IMR-90 (cell line): ENCODE results near the gene C1orf105. TPM values are rescaled to one million over a fixed set of nuclear protein-coding genes. Genes with fewer than 3 reads are reported as not detected.

ENCODE experiments used
- ATAC-seq: fragments of 200-7000 bp; cut with Tn5 transposase; 2 replicates; pipeline ENCODE4 v1.9.1; 2020; ENCODE audit warnings: low read depth, mild to moderate bottlenecking, moderate library complexity
- BruUV-seq: library from RNA; stranded (reverse); fragments of 400-500 nt; replicated peaks from 2 replicates; lab custom pipeline; 2021; lab: Mats Ljungman, UMichigan
- CTCF ChIA-PET: fragments of 300-600 bp; formaldehyde crosslinking; extraction: SDS; loops from one replicate; lab custom pipeline; 2021; ENCODE audit warnings: antibody characterized with exemption; lab: Yijun Ruan, JAX
- POLR2A ChIA-PET: fragments of 300-600 bp; sonication (Branson Sonifier 250); formaldehyde crosslinking; loops from one replicate; lab custom pipeline; 2022; ENCODE audit warnings: antibody characterized with exemption; ENCODE audit not compliant: unreplicated experiment; lab: Charles Lee
- DNase-seq: peaks from one replicate; pipeline ENCODE4 v3.0.0; 2013
- H2AFZ ChIP-seq: replicated peaks from 2 replicates; pipeline ENCODE3; 2013; ENCODE audit warnings: low read length, mild to moderate bottlenecking; ENCODE audit not compliant: poor library complexity
- H2AK5ac ChIP-seq: 2 replicates; pipeline ENCODE4 v1.6.1; 2013; ENCODE audit warnings: low read depth, low read length, inconsistent platforms
- H2AK9ac ChIP-seq: replicated peaks from 2 replicates; pipeline ENCODE3; 2013; ENCODE audit warnings: mild to moderate bottlenecking, low read depth, low read length, moderate library complexity; ENCODE audit not compliant: poor library complexity
- H2BK120ac ChIP-seq: 2 replicates; pipeline ENCODE4 v1.6.1; 2013; ENCODE audit warnings: low read depth, low read length, inconsistent platforms
- H2BK15ac ChIP-seq: 3 replicates; pipeline ENCODE4 v1.6.1; 2013; ENCODE audit warnings: low read depth, low read length, inconsistent platforms
- H2BK20ac ChIP-seq: 2 replicates; pipeline ENCODE4 v1.6.1; 2013; ENCODE audit warnings: low read depth, mild to moderate bottlenecking, inconsistent platforms, low read length, moderate library complexity
- H2BK5ac ChIP-seq: 2 replicates; pipeline ENCODE4 v1.6.1; 2013; ENCODE audit warnings: mild to moderate bottlenecking, low read depth, low read length, inconsistent platforms; ENCODE audit not compliant: poor library complexity, severe bottlenecking
- H3K14ac ChIP-seq: replicated peaks from 2 replicates; pipeline ENCODE4 v1.6.1; 2013; ENCODE audit warnings: low read depth, low read length, inconsistent platforms
- H3K18ac ChIP-seq: 2 replicates; pipeline ENCODE4 v1.6.1; 2013; ENCODE audit warnings: low read depth, low read length, control low read depth
- H3K23ac ChIP-seq: 2 replicates; pipeline ENCODE4 v1.6.1; 2013; ENCODE audit warnings: low read depth, low read length, inconsistent platforms
- H3K27ac ChIP-seq: 2 replicates; pipeline ENCODE4 v1.5.1; 2013; ENCODE audit warnings: mild to moderate bottlenecking, control low read depth, low read length; ENCODE audit not compliant: insufficient read depth
- H3K27me3 ChIP-seq: 2 replicates; pipeline ENCODE4 v1.6.1; 2013; ENCODE audit warnings: low read length; ENCODE audit not compliant: control insufficient read depth, insufficient read depth
- H3K36me3 ChIP-seq: 2 replicates; pipeline ENCODE4 v1.6.1; 2013; ENCODE audit warnings: low read length, mixed read lengths; ENCODE audit not compliant: control insufficient read depth, insufficient read depth
- H3K4ac ChIP-seq: 2 replicates; pipeline ENCODE4 v1.6.1; 2013; ENCODE audit warnings: low read depth, low read length, inconsistent platforms
- H3K4me1 ChIP-seq: 2 replicates; pipeline ENCODE4 v1.6.1; 2013; ENCODE audit warnings: low read length, mixed read lengths; ENCODE audit not compliant: control insufficient read depth, insufficient read depth
- H3K4me2 ChIP-seq: 2 replicates; pipeline ENCODE4 v1.6.1; 2013; ENCODE audit warnings: low read depth, mild to moderate bottlenecking, control low read depth, low read length, moderate library complexity
- H3K4me3 ChIP-seq: 2 replicates; pipeline ENCODE4 v1.5.1; 2013; ENCODE audit warnings: low read depth, mild to moderate bottlenecking, control low read depth, low read length, moderate library complexity; ENCODE audit not compliant: insufficient read depth
- H3K56ac ChIP-seq: 2 replicates; pipeline ENCODE4 v1.6.1; 2013; ENCODE audit warnings: low read length, inconsistent platforms; ENCODE audit not compliant: insufficient read depth; ENCODE audit errors: extremely low read depth
- H3K79me1 ChIP-seq, 2 experiments: 2 replicates each; pipeline ENCODE4 v1.6.1; 2013; ENCODE audit warnings: low read length in 2 of 2, inconsistent platforms in 1 of 2, low read depth in 1 of 2
- H3K9ac ChIP-seq: 2 replicates; pipeline ENCODE4 v1.6.1; 2013; ENCODE audit warnings: low read depth, low read length, control low read depth
- H3K9me1 ChIP-seq: 2 replicates; pipeline ENCODE4 v1.6.1; 2013; ENCODE audit warnings: low read length, inconsistent platforms; ENCODE audit not compliant: insufficient read depth
- H3K9me3 ChIP-seq: 2 replicates; pipeline ENCODE4 v1.6.1; 2013; ENCODE audit warnings: low read length; ENCODE audit not compliant: control insufficient read depth, insufficient read depth
- H4K20me1 ChIP-seq: 2 replicates; pipeline ENCODE4 v1.6.1; 2013; ENCODE audit warnings: low read length, inconsistent platforms; ENCODE audit not compliant: insufficient read depth
- H4K5ac ChIP-seq: 2 replicates; pipeline ENCODE4 v1.6.1; 2013; ENCODE audit warnings: mild to moderate bottlenecking, low read depth, low read length, control low read depth
- H4K8ac ChIP-seq, 2 experiments: 2 replicates each; pipeline ENCODE4 v1.6.1; 2013; ENCODE audit warnings: low read depth in 2 of 2, low read length in 2 of 2, control low read depth in 1 of 2, inconsistent platforms in 1 of 2
- H4K91ac ChIP-seq: 2 replicates; pipeline ENCODE4 v1.6.1; 2013; ENCODE audit warnings: low read depth, low read length, inconsistent platforms; ENCODE audit not compliant: insufficient read depth
- BHLHE40 ChIP-seq: fragments of 150-350 bp; IDR thresholded peaks from 2 replicates; pipeline ENCODE4 v1.6.1; 2016; ENCODE audit warnings: mild to moderate bottlenecking, low read depth, low read length
- CEBPB ChIP-seq: IDR thresholded peaks from 2 replicates; pipeline ENCODE4 v1.6.1; 2012; ENCODE audit warnings: low read depth, low read length, improper control_type of control experiment
- CHD1 ChIP-seq: IDR thresholded peaks from 2 replicates; pipeline ENCODE4 v1.6.1; 2012; ENCODE audit warnings: low read depth, low read length, improper control_type of control experiment
- CTCF ChIP-seq: conservative IDR thresholded peaks from 2 replicates; pipeline ENCODE4 v1.5.1; 2012; ENCODE audit warnings: mild to moderate bottlenecking, low read depth, low read length, improper control_type of control experiment
- ELK1 ChIP-seq: fragments of 150-350 bp; IDR thresholded peaks from 2 replicates; pipeline ENCODE4 v1.6.1; 2016; ENCODE audit warnings: low read depth, mild to moderate bottlenecking, low read length, moderate library complexity, borderline replicate concordance
- FOS ChIP-seq: fragments of 150-350 bp; IDR thresholded peaks from 2 replicates; pipeline ENCODE4 v1.6.1; 2016; ENCODE audit warnings: low read depth, low read length
- MAFK ChIP-seq: IDR thresholded peaks from 2 replicates; pipeline ENCODE4 v1.6.1; 2012; ENCODE audit warnings: low read depth, low read length, improper control_type of control experiment
- MAZ ChIP-seq: IDR thresholded peaks from 2 replicates; pipeline ENCODE4 v1.6.1; 2012; ENCODE audit warnings: low read depth, mild to moderate bottlenecking, low read length, improper control_type of control experiment, moderate library complexity, borderline replicate concordance
- MXI1 ChIP-seq: IDR thresholded peaks from 2 replicates; pipeline ENCODE4 v1.6.1; 2012; ENCODE audit warnings: low read depth, mild to moderate bottlenecking, low read length, moderate library complexity, borderline replicate concordance
- NFE2L2 ChIP-seq: fragments of 150-350 bp; IDR thresholded peaks from 2 replicates; pipeline ENCODE4 v1.6.1; 2016; ENCODE audit warnings: low read depth, mild to moderate bottlenecking, low read length
- POLR2A ChIP-seq: IDR thresholded peaks from 2 replicates; pipeline ENCODE4 v1.6.1; 2012; ENCODE audit warnings: mild to moderate bottlenecking, low read depth, low read length
- RAD21 ChIP-seq: IDR thresholded peaks from 2 replicates; pipeline ENCODE4 v1.6.1; 2012; ENCODE audit warnings: low read length, improper control_type of control experiment
- RCOR1 ChIP-seq: IDR thresholded peaks from 2 replicates; pipeline ENCODE4 v1.6.1; 2012; ENCODE audit warnings: mild to moderate bottlenecking, low read length, improper control_type of control experiment; ENCODE audit not compliant: insufficient replicate concordance
- RFX5 ChIP-seq: IDR thresholded peaks from 2 replicates; pipeline ENCODE4 v1.8.0; 2012; ENCODE audit warnings: low read depth, mild to moderate bottlenecking, low read length, moderate library complexity
- SMC3 ChIP-seq: fragments of 150-350 bp; IDR thresholded peaks from 2 replicates; pipeline ENCODE4 v1.6.1; 2016; ENCODE audit warnings: low read depth, mild to moderate bottlenecking, antibody characterized with exemption, low read length, moderate library complexity
- USF2 ChIP-seq: fragments of 150-350 bp; IDR thresholded peaks from 2 replicates; pipeline ENCODE4 v1.6.1; 2017; ENCODE audit warnings: mild to moderate bottlenecking, antibody characterized with exemption, low read length, low read depth
- WGBS, 2 experiments: methylation state at CpG; one replicate each; pipeline versions ENCODE4 v1.1.5 to v1.1.7; 2013; ENCODE audit warnings: missing lambda C conversion rate in 2 of 2; ENCODE audit not compliant: insufficient read length in 1 of 2; ENCODE audit errors: extremely low coverage in 2 of 2; 5-methylcytosine and 5-hydroxymethylcytosine counted together
- dilution Hi-C: fragments of 300-500 bp; cut with HindIII; formaldehyde crosslinking; loops from one replicate; pipeline ENCODE4 v1.14.3; 2018; ENCODE audit warnings: low sequenced_read_pairs; ENCODE audit not compliant: unreplicated experiment
- in situ Hi-C: fragments of 300-500 bp; cut with MboI; formaldehyde crosslinking; loops from 3 replicates; pipeline ENCODE4 v1.14.3; 2019; ENCODE audit warnings: low sequenced_read_pairs, inconsistent platforms, mixed read lengths
- intact Hi-C: fragments of 100-400 bp; cut with micrococcal nuclease; formaldehyde crosslinking; loops from 2 replicates; pipeline ENCODE4 v1.10.0; 2022
- polyA plus RNA-seq, 3 experiments: library from polyadenylated mRNA; depleted of rRNA; stranded (reverse); fragments of >200 nt; gene quantifications; 2 replicates each; pipeline ENCODE4 v1.2.3, GENCODE V29; 2012; ENCODE audit warnings: low replicate concordance in 1 of 3
- total RNA-seq: library from RNA; depleted of rRNA; stranded (reverse); fragments of >200 nt; gene quantifications from 2 replicates; pipeline ENCODE4 v1.2.3, GENCODE V29; 2012

The C1orf105 gene
- total and polyA plus RNA-seq, 2 of the 4 experiments (the other 2 are of a cell fraction), result not detected

- CTCF ChIA-PET, result no interaction called here
These were observed 93.6 kb downstream of the C1orf105 start for GRCh38 chr1:172514108-172514507.

More at GRCh38 chr1:172514108-172514507, 93.6 kb downstream of the C1orf105 start:
- no peaks in the 10 kb centered on the region for H3K4me1 ChIP-seq
- no CpG with 5 or more reads among the region's 3 CpGs for WGBS, 2 experiments
- no peak overlapping the region for H2BK120ac ChIP-seq
- no peak overlapping the region for H3K14ac ChIP-seq
- H3K4me2 ChIP-seq, result no peak overlapping the region
- no peaks in the 10 kb centered on the region for H3K79me1 ChIP-seq
- BruUV-seq, result no TSS peak
- no peak overlapping the region for H2BK5ac ChIP-seq
- no peak overlapping the region for H2BK20ac ChIP-seq
- H3K9ac ChIP-seq, result no peak overlapping the region
- H4K8ac ChIP-seq, result no peak overlapping the region
- H2AK9ac ChIP-seq, result no peak overlapping the region
- ATAC-seq, result no peak
- H4K20me1 ChIP-seq, result no peaks in the 10 kb centered on the region
- POLR2A ChIA-PET, result no interaction called here
- H3K27ac ChIP-seq, result no peak overlapping the region
- no peak for DNase-seq
- dilution Hi-C loops (no loop called here), intact Hi-C loops (no loop called here), in situ Hi-C loops (no loop called here)
- H3K9me3 ChIP-seq, result peaks cover 1% of the 10 kb centered on the region; the same call in 1 of the 2 replicates
- H3K18ac ChIP-seq, result no peak overlapping the region
- H3K23ac ChIP-seq, result no peak overlapping the region
- TF ChIP-seq MAZ (no peak), RFX5 (no peak), USF2 (no peak), CEBPB (no peak), RCOR1 (no peak), ELK1 (no peak), SMC3 (no peak), CHD1 (no peak), BHLHE40 (no peak), RAD21 (no peak), NFE2L2 (no peak), MAFK (no peak), CTCF (no peak), POLR2A (no peak), FOS (no peak), MXI1 (no peak)
- no peak overlapping the region for H2BK15ac ChIP-seq
- no peak overlapping the region for H3K4ac ChIP-seq
- H2AK5ac ChIP-seq, result no peak overlapping the region
- no peak overlapping the region for H4K91ac ChIP-seq
- H3K56ac ChIP-seq, result no peak overlapping the region
- H3K9me1 ChIP-seq, result no peaks in the 10 kb centered on the region
- peaks cover 9% of the 10 kb centered on the region; the same call in 1 of the 2 replicates for H3K27me3 ChIP-seq
- no peaks in the 10 kb centered on the region for H3K36me3 ChIP-seq
- H2AFZ ChIP-seq, result no peak overlapping the region
- H3K4me3 ChIP-seq, result no peak overlapping the region
- no peak overlapping the region for H4K5ac ChIP-seq
